HepG2 (cell line): ENCODE data around the gene ERBB4.

ENCODE experiments used
- ASH2L ChIP-seq: fragments of 300-600, 200-600 bp; sonication (generic); IDR thresholded peaks from 2 replicates; pipeline ENCODE4 v1.7.0; 2017; ENCODE audit warnings: low read depth, mild to moderate bottlenecking, moderate library complexity, mixed read lengths, low read length; ENCODE audit not compliant: insufficient read length
- CBX1 ChIP-seq: IDR thresholded peaks from one replicate; pipeline ENCODE4 v1.6.1; 2016; ENCODE audit warnings: antibody characterized with exemption, low read depth
- CBX2 ChIP-seq, 2 experiments: fragments of 200-600 bp in 1 of 2; sonication (generic); formaldehyde crosslinking in 1 of 2; IDR thresholded peaks; 2 replicates each; pipeline versions ENCODE4 v1.7.0 to v1.8.1; 2018 to 2022; ENCODE audit warnings: low read depth in 2 of 2, low read length in 1 of 2, mild to moderate bottlenecking in 1 of 2, missing genetic modification reagents in 1 of 2
- CTCF ChIP-seq: sonication (generic); formaldehyde crosslinking; IDR thresholded peaks from 2 replicates; pipeline ENCODE4 v1.5.0; 2020; ENCODE audit warnings: mild to moderate bottlenecking, missing genetic modification reagents, moderate library complexity
- GPN1 ChIP-seq: sonication (generic); formaldehyde crosslinking; IDR thresholded peaks from 2 replicates; pipeline ENCODE4 v1.5.1; 2020; ENCODE audit warnings: missing genetic modification reagents, borderline replicate concordance
- SNAPC5 ChIP-seq: sonication (generic); formaldehyde crosslinking; IDR thresholded peaks from 2 replicates; pipeline ENCODE4 v1.8.1; 2023; ENCODE audit warnings: mild to moderate bottlenecking, missing genetic modification reagents, borderline replicate concordance
- SOX6 ChIP-seq, 2 experiments: fragments of 450-650 bp in 1 of 2; sonication (generic) in 1 of 2; formaldehyde crosslinking in 1 of 2; IDR thresholded peaks; 2 replicates each; pipeline versions ENCODE4 v1.4.0 to v1.6.1; 2017 to 2020; ENCODE audit warnings: antibody characterized with exemption in 1 of 2, mild to moderate bottlenecking in 1 of 2, missing genetic modification reagents in 1 of 2
- SP1 ChIP-seq, 2 experiments: fragments of 450-650 bp in 1 of 2; sonication (generic) in 1 of 2; formaldehyde crosslinking in 1 of 2; IDR thresholded peaks; 2 replicates each; pipeline versions ENCODE4 v1.4.0 to v1.6.1; 2016 to 2020; ENCODE audit warnings: missing genetic modification reagents in 1 of 2
- SUZ12 ChIP-seq: fragments of 150-350 bp; IDR thresholded peaks from 2 replicates; pipeline ENCODE4 v1.6.1; 2014; ENCODE audit warnings: low read depth, low read length
- TCF7L2 ChIP-seq: IDR thresholded peaks from 2 replicates; pipeline ENCODE4 v1.6.1; 2011; ENCODE audit warnings: mild to moderate bottlenecking, low read depth, low read length, moderate library complexity
- TSC22D2 ChIP-seq: sonication (generic); formaldehyde crosslinking; IDR thresholded peaks from 2 replicates; pipeline ENCODE4 v1.5.1; 2020; ENCODE audit warnings: missing genetic modification reagents, mild to moderate bottlenecking, borderline replicate concordance
- ZZZ3 ChIP-seq: sonication (generic); formaldehyde crosslinking; IDR thresholded peaks from 2 replicates; pipeline ENCODE4 v1.4.0; 2020; ENCODE audit warnings: missing genetic modification reagents, mild to moderate bottlenecking, borderline replicate concordance

- TF ChIP-seq SNAPC5 (CRISPR knock-in tag) (no peak), SOX6 (IDR thresholded peaks at IDR 0.05) (no peak), SOX6 (CRISPR knock-in tag; IDR thresholded peaks at IDR 0.05) (no peak), SP1 (IDR thresholded peaks at IDR 0.05) (no peak), SP1 (CRISPR knock-in tag; IDR thresholded peaks at IDR 0.05) (no peak), CTCF (no peak), TCF7L2 (no peak), ZZZ3 (CRISPR knock-in tag) (no peak), CBX1 (no peak), CBX2 (IDR thresholded peaks at IDR 0.05; ENCODE audit: low read depth, low read length) (no peak), CBX2 (CRISPR knock-in tag; IDR thresholded peaks at IDR 0.05; ENCODE audit: low read depth) (no peak), GPN1 (CRISPR knock-in tag) (no peak), ASH2L (no peak), TSC22D2 (no peak), SUZ12 (no peak)
Observed at GRCh38 chr2:212007972-212008371, 530.6 kb downstream of the ERBB4 start.
